ENCODE data around the gene RNF149.
A peak's percentile ranks its signal among the peaks of the same experiment; 100 is the strongest.

The RNF149 gene

DNA sequence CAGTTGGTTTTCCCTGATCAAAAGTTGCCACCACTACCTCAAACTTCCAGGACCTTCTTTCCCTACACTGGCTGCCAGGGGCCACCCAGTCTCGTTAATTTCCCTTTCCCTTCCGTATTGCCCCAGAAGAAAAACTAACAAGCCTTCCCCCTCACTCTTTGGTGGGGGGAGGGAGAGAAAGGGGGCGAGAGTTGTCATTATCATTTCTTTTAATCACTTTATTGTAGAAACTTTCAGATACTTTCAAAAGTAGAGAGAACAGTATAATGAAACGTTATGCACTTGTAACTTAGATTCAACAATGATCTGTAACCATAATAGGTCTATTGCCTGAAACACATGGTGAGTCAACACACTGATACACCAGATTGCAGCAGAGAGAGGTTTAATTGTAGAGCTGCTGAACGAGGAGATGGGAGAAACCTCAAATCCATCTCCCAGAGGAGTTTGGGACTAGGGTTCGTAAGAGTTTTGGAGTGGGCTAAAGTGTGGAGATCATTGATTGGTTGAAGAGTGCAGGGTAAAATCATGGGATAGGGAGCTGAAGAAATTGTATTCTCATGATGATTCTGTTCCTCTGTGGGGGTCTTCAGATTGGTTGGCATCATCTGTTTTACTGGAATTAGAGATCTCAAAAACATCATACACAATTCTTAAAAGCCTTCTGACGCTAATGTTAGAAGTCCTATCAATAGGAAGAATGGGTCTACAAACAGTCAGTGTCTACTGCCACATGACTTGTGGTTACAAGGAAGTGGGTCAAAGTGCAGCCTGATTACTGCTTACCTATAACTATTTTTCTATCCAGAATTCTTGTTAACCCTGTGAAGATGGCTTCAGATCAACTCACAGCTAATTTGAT is 2.6 kb upstream of the RNF149 start:
- TF ChIP-seq, protein P1, sequence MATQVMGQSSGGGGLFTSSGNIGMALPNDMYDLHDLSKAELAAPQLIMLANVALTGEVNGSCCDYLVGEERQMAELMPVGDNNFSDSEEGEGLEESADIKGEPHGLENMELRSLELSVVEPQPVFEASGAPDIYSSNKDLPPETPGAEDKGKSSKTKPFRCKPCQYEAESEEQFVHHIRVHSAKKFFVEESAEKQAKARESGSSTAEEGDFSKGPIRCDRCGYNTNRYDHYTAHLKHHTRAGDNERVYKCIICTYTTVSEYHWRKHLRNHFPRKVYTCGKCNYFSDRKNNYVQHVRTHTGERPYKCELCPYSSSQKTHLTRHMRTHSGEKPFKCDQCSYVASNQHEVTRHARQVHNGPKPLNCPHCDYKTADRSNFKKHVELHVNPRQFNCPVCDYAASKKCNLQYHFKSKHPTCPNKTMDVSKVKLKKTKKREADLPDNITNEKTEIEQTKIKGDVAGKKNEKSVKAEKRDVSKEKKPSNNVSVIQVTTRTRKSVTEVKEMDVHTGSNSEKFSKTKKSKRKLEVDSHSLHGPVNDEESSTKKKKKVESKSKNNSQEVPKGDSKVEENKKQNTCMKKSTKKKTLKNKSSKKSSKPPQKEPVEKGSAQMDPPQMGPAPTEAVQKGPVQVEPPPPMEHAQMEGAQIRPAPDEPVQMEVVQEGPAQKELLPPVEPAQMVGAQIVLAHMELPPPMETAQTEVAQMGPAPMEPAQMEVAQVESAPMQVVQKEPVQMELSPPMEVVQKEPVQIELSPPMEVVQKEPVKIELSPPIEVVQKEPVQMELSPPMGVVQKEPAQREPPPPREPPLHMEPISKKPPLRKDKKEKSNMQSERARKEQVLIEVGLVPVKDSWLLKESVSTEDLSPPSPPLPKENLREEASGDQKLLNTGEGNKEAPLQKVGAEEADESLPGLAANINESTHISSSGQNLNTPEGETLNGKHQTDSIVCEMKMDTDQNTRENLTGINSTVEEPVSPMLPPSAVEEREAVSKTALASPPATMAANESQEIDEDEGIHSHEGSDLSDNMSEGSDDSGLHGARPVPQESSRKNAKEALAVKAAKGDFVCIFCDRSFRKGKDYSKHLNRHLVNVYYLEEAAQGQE (IDR thresholded peaks at IDR 0.05; ENCODE audit: insufficient replicate concordance, low read depth) = no peak
- no peak for TF ChIP-seq POLR2AphosphoS5 (IDR thresholded peaks at IDR 0.05; ENCODE audit: low read depth)
- TF ChIP-seq SPI1 (IDR thresholded peaks at IDR 0.05; ENCODE audit: borderline replicate concordance, low read depth) = no peak
- TF ChIP-seq, protein P2, sequence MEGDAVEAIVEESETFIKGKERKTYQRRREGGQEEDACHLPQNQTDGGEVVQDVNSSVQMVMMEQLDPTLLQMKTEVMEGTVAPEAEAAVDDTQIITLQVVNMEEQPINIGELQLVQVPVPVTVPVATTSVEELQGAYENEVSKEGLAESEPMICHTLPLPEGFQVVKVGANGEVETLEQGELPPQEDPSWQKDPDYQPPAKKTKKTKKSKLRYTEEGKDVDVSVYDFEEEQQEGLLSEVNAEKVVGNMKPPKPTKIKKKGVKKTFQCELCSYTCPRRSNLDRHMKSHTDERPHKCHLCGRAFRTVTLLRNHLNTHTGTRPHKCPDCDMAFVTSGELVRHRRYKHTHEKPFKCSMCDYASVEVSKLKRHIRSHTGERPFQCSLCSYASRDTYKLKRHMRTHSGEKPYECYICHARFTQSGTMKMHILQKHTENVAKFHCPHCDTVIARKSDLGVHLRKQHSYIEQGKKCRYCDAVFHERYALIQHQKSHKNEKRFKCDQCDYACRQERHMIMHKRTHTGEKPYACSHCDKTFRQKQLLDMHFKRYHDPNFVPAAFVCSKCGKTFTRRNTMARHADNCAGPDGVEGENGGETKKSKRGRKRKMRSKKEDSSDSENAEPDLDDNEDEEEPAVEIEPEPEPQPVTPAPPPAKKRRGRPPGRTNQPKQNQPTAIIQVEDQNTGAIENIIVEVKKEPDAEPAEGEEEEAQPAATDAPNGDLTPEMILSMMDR (IDR thresholded peaks at IDR 0.05; ENCODE audit: insufficient read depth, low read length) = no peak
- TF ChIP-seq GABPA (IDR thresholded peaks at IDR 0.05; ENCODE audit: low read depth) = no peak
- no peak for DNase-seq (ENCODE audit: low read depth in 1 of 2, low spot score in 1 of 2)
- Histone ChIP-seq H3K27me3 (ENCODE audit: insufficient read depth, poor library complexity, severe bottlenecking) (no peaks in the 10 kb centered on the region), H3K27ac (replicated peaks) (peak overlapping the region; percentile 42), H3K4me3 (replicated peaks; ENCODE audit: insufficient read depth, low read length) (no peak overlapping the region)

DNA sequence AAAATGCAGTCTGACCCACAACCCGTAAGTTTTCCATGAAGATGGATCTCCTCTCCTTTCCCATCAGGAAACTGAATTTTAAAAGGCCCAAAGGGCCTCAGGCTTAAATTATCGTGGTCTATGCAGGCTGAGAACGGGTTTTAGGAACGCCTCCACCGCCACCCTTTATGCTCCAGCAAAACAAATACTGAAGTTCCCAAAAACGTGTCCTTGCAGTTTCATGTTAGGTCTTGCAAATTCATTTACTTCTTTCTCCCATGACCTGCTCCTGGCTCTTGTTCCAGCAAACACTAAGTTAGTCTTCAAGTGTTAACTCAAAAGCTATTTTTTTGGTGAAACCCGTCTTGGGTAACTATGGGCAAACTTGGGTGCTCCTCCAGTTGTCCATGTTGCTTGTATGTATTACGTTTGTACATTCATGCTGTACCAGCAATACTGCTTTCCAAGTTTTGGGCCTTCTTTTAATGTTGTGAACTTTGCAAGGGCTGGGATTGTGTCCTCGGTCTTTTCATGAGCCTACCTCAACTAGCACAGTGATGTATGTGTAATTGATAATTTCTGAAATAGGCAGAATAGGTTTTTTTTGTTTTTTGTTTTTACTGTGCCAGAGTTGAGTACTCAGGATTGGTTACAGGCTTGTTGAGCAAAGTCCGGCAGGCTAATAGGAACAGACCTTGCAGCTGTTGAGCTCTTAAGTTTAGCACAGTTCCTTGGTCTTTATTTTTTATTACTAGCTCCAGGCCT is 1.8 kb upstream of the RNF149 start:
- Histone ChIP-seq H3K4me3 (replicated peaks; ENCODE audit: insufficient read depth, low read length) (no peak overlapping the region), H3K27ac (replicated peaks) (peak overlapping the region; percentile 50), H3K27me3 (ENCODE audit: insufficient read depth, poor library complexity, severe bottlenecking) (no peaks in the 10 kb centered on the region)
- no peak for DNase-seq (ENCODE audit: low read depth in 1 of 2, low spot score in 1 of 2)
- TF ChIP-seq GABPA (IDR thresholded peaks at IDR 0.05; ENCODE audit: low read depth) (no peak), SPI1 (IDR thresholded peaks at IDR 0.05; ENCODE audit: borderline replicate concordance, low read depth) (no peak), POLR2AphosphoS5 (IDR thresholded peaks at IDR 0.05; ENCODE audit: low read depth) (no peak)
- TF ChIP-seq, protein P1 (IDR thresholded peaks at IDR 0.05; ENCODE audit: insufficient replicate concordance, low read depth) = no peak
- TF ChIP-seq, protein P2 (IDR thresholded peaks at IDR 0.05; ENCODE audit: insufficient read depth, low read length) = no peak

DNA sequence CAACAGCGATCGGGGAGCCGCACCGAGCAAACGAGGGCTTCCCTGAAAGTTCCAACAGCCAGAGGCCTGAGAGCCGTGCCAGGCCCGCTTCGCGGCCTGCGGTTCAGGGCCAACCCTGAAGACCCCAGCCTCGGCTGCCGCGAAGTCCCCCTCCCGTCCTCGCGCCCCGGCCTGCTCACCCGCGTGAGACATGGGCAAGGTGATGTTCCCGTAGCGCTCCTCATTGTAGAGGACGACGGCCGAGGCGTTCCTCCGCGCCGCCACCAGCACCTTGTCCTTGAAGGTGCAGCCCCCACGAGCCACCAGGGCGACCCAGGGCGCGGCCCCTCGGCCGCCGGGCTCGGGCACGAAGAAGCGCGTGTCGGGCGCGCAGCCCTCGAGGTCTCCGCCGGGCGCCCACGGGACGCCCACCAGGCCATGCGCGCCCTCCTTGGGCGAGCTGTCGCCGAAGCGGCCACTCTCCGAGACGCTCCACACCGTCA is 510 bp downstream of the RNF149 start:
- DNase-seq (ENCODE audit: low read depth in 1 of 2, low spot score in 1 of 2) = peak in 1 of 2 experiments; percentile 28
- peak overlapping the region; percentile 59 for H3K4me3 ChIP-seq (replicated peaks; ENCODE audit: insufficient read depth, low read length)
- no peaks in the 10 kb centered on the region for H3K27me3 ChIP-seq (ENCODE audit: insufficient read depth, poor library complexity, severe bottlenecking)
- TF ChIP-seq GABPA (IDR thresholded peaks at IDR 0.05; ENCODE audit: low read depth) (no peak), POLR2AphosphoS5 (IDR thresholded peaks at IDR 0.05; ENCODE audit: low read depth) (no peak), SPI1 (IDR thresholded peaks at IDR 0.05; ENCODE audit: borderline replicate concordance, low read depth) (no peak)
- TF ChIP-seq, protein P2 (IDR thresholded peaks at IDR 0.05; ENCODE audit: insufficient read depth, low read length) = no peak
- TF ChIP-seq, protein P1 (IDR thresholded peaks at IDR 0.05; ENCODE audit: insufficient replicate concordance, low read depth) = no peak
- H3K27ac ChIP-seq (replicated peaks) = peak overlapping the region; percentile 72
